Ramos (cell line): ENCODE measurements around the gene RIN2.
"Not testable (repeated sequence)": the region's sequence is repeated elsewhere in the genome, so short reads cannot be mapped to it uniquely, and the experiment has no call there.

Experiments used
- in situ Hi-C: fragments of 300-500 bp; cut with MboI; formaldehyde crosslinking; loops from one replicate; pipeline ENCODE4 v1.14.3; 2022; ENCODE audit warnings: low sequenced_read_pairs; ENCODE audit not compliant: unreplicated experiment

Gene RIN2

GRCh38 chr20:19785173-19785982 is 27.3 kb downstream of the RIN2 start:
- in situ Hi-C loops: no loop called here

DNA sequence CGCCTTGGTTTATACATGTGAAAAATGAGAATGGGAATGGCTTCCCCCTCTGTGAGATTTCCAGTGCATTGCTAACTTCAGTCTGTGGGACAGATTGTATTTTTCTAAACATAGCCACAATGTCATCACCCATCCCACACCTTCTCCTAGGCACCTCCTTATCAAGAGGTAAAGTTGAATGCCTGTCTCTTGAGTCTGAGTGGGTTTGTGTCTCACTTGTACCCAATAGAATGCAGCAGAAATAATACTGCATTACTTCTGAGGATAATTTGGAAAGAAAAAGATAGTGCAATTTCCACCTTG is 27.9 kb downstream of the RIN2 start:
- in situ Hi-C loops: no loop called here

DNA sequence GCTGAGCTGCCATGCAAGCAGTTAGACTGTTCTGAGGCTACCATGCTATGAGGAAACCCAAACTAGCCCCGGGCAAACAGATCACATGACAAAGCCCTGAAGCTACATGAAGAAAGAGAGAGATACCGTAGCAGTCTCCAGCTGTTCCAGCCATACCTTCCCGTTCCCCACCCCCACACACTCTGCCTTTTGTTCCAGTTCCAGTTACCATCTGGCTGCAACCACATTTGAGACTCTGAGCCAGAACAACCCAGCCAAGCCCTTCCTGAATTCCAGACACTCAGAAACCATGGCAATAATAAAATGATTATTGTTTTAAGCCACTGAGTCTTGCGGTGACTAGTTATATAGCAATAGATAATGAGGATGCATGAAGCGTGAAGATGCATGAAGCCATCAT is 28.3 kb downstream of the RIN2 start:
- in situ Hi-C loops: no loop called here

DNA sequence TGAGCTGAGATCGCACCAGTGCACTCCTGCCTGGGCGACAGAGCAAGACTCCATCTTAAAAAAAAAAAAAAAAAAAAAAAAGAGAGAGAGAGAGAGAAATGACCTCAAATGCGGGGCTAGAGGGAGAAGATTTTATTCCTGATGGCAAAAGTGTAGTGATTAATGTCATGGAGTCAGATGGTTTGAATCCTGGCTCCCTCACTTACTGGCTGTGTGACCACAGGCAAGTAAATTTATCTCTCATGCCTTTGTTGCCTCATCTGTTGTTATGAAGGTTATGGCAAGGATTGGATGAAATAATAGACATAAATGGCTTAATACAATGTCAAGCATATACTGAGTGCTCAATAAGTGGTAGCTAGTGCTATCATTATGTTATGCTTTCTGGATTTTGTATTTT is 29.3 kb downstream of the RIN2 start:
- in situ Hi-C loops: no loop called here

DNA sequence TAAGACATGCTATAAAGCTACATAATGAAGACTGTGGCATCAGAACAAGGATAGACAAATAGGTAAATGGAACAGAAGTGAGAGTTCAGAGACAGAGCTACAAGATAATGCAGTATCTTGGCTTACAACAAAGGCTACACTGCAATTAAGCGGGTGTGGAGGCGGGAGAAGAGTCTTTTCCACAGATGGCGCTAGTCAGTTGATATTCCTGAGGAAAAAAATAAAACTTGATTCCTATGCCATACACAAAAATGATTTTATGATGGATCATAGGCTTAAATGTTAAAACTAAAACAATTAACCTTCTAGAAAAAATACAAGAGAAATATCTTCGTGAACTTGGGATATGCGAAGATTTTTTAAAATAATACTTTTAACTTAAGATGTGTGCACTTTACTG is 31.0 kb downstream of the RIN2 start:
- in situ Hi-C loops: no loop called here

DNA sequence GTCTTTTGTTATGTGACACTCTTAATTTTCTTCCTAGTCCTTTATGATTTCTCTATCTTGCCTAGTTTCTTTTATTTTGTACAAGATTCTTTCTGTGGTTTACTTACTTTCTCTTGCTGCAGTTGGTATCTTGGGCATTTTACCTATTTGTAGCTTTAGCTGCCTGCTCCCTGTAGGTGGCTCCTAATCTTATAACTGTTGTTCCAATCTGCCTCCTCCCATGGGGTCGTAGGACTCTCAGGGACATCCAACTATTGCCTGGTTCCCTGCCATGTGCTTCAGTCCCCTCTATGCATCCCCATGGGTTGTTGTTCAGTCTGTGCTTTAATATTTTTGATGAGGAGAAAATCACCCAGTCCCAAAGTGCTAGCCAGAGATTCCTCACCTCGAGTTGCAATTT is 31.4 kb downstream of the RIN2 start:
- in situ Hi-C loops: no loop called here

- in situ Hi-C loops: loop anchor here (10.0 kb wide), 1 partner anchor 193 kb away; no protein-coding TSS in a partner anchor
Measured at GRCh38 chr20:19791887-19792286, 33.8 kb downstream of the RIN2 start.

- in situ Hi-C loops: loop anchor here (10.0 kb wide), 1 partner anchor 191 kb away; no protein-coding TSS in a partner anchor
Measured at GRCh38 chr20:19793716-19794115, 35.7 kb downstream of the RIN2 start.

- in situ Hi-C loops: loop anchor here (10.0 kb wide), 1 partner anchor 190 kb away; no protein-coding TSS in a partner anchor
Measured at GRCh38 chr20:19794941-19795340, 36.9 kb downstream of the RIN2 start.

DNA sequence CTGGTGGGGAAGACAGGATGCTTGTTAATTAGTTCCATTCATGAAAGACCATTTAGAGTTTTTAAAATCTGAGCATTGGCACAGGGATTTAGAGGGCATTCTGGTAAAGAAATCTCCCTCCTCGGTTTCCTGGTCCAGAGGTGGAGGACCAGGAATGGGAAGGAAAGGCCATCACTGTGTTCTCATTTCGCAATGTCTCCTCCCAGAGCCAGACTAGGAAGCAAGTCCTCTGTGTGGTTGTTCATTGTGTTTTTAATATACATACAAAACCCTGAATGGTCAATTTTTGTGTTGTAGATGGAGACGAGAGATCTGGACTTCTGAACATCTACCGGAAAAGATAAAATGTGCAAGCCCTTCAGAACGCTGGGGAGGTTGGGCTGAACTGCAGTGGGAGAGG is 41.3 kb downstream of the RIN2 start:
- in situ Hi-C loops: loop anchor here (10.0 kb wide), 1 partner anchor 185 kb away; no protein-coding TSS in a partner anchor

- in situ Hi-C loops: no loop called here
Measured at GRCh38 chr20:19802099-19802491, 44.0 kb downstream of the RIN2 start.

DNA sequence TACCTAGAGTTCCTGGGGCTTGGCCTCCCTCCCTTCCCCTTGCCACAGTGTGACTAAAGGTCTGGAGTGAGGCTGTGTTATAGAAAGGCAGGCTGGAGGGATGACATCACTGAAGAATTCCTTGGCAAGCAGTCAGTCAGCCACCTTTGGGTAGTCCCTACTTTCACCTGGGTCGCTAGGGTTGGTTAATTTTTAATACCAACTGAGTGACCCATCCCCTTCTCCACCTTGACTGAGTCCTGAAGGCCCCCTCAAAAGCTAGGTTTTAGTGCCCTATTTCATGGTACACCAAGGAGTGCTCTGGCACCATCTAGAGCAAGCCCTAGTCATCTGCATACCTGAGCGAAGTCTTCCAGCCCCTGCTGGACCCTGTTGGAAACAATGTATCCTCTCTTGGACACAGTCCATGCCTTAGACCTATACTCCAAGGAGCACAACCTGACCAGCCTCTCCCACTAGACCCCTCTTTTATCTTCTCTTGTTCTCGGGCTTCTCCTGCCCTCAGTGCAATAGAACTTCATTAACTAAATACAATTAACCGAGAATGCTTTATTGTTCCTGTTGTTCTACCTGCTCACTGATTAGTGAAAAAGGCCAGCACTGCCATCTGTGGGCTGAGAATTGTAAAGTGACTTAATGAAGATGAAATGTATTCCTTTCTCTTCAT is 44.6 kb downstream of the RIN2 start:
- in situ Hi-C loops: no loop called here

DNA sequence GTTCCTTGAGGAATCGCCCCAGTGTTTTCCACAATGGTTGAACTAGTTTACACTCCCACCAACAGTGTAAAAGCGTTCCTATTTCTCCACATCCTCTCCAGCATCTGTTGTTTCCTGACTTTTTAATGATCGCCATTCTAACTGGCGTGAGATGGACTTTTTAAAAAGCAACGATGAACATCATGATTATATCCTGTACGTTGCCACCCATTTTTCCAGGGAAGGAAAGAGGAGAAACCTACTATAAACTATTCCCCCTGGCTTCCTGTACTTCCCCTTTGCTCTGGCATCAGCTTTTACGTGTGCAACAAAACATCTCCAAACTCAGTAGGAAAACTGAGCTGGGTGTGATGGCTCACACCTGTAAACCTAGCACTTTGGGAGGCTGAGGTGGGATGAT is 48.2 kb downstream of the RIN2 start:
- in situ Hi-C loops: not testable (repeated sequence)

GRCh38 chr20:19806806-19807190 is 48.7 kb downstream of the RIN2 start:
- in situ Hi-C loops: no loop called here

DNA sequence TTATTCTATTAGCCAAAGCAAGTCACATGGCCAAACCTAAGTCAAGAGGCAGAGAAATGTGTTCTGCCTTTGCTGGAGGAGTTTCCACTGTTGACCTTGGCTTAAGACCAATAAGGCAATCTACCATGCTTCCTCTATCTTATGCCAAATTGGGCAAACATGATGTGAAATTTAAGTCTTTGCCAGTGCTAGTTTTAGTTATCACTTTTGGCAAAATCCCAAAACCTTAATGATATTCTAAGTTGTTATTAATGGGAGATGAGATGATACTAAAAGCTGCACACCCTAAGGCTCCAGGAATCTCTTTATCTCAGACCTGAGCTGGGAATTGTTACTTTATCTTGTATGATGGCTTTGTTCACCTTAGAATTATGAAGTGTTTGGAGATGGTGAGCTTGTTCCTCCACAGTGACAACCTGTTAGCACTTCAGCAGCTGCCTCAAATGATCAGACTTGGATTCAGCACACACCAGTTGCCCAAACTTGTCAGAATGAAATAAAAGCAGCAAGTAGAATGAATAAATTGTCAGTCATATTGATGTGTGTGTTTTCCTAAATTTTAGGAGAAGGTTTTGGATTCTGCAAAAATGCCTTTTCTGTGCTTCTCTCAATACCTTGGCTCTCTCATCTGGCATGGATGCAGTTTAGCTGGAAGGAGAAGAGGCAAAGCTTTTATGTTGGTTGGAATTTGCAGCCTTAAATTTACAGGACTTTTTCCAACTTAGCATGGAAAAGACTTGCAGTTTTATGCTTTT is 49.3 kb downstream of the RIN2 start:
- in situ Hi-C loops: no loop called here
